GM10266 (cell line): Measurements from ENCODE around the gene BAHCC1.

ENCODE experiments used
- DNase-seq: peaks from one replicate; pipeline ENCODE4 v3.0.0; 2012; ENCODE audit errors: extremely low spot score
- TF ChIP-seq, protein P1 (sequence below): IDR thresholded peaks from 2 replicates; pipeline ENCODE4 v1.5.1; 2012; ENCODE audit warnings: mild to moderate bottlenecking, low read depth; ENCODE audit not compliant: control insufficient read depth, insufficient read depth; ENCODE audit errors: missing control alignments

The BAHCC1 gene

DNA sequence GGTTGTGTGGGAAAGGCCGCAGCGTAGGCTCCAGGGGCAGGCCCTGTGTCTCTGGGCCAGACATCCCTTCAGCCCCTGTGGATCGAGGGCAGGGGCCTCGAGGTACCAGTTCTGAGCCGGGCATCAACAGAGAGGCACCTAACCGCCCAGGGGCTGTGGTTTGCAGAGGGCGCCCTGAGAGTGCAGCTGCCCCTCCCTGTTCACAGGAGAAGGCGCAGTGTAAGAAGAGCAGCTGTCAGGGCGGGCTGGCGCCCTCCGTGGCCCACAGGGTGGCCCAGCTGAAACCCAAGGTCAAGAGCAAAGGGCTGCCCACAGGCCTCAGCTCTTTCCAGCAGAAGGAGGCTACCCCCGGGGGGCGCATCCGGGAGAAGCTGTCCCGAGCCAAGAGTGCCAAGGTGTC is 60.8 kb downstream of the BAHCC1 start:
- TF ChIP-seq, protein P1, sequence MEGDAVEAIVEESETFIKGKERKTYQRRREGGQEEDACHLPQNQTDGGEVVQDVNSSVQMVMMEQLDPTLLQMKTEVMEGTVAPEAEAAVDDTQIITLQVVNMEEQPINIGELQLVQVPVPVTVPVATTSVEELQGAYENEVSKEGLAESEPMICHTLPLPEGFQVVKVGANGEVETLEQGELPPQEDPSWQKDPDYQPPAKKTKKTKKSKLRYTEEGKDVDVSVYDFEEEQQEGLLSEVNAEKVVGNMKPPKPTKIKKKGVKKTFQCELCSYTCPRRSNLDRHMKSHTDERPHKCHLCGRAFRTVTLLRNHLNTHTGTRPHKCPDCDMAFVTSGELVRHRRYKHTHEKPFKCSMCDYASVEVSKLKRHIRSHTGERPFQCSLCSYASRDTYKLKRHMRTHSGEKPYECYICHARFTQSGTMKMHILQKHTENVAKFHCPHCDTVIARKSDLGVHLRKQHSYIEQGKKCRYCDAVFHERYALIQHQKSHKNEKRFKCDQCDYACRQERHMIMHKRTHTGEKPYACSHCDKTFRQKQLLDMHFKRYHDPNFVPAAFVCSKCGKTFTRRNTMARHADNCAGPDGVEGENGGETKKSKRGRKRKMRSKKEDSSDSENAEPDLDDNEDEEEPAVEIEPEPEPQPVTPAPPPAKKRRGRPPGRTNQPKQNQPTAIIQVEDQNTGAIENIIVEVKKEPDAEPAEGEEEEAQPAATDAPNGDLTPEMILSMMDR = no peak
- no peak for DNase-seq

DNA sequence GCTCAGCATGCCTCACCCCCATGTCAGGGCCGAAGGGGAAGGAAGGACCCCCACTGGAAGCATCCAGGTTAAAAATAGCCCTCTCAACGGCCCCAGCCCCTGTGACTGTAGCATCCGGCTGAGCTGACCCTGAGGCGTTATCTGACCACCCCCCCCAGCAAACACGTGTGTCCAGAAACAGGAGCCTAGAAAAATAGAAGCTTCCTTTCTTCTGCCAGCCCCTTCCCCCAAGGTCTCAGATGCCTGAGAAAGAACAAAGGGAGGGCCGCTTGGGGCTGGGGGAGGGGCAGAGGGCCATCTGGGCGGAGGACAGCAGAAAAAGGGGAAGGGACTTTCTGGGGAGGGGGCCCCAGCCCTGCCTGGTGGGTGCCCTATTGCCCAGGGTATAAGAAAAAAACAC is 61.5 kb downstream of the BAHCC1 start:
- TF ChIP-seq, protein P1 = no peak
- DNase-seq = no peak

DNA sequence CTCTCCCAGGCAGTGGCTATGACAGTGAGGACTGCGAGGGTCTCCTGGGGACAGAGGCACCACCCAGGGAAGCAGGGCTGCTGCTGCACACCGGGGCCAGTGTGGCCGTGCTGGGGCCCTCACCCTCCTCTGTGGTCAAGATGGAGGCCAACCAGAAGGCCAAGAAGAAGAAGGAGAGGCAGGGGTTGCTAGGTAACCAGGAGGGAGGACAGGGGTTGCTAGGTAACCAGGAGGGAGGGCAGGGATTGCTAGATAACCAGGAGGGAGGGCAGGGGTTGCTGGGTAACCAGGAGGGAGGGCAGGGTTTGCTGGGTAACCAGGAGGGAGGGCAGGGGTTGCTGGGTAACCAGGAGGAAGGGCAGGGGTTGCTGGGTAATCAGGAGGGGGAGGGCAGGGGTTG is 62.1 kb downstream of the BAHCC1 start:
- TF ChIP-seq, protein P1 = no peak
- no peak for DNase-seq

DNA sequence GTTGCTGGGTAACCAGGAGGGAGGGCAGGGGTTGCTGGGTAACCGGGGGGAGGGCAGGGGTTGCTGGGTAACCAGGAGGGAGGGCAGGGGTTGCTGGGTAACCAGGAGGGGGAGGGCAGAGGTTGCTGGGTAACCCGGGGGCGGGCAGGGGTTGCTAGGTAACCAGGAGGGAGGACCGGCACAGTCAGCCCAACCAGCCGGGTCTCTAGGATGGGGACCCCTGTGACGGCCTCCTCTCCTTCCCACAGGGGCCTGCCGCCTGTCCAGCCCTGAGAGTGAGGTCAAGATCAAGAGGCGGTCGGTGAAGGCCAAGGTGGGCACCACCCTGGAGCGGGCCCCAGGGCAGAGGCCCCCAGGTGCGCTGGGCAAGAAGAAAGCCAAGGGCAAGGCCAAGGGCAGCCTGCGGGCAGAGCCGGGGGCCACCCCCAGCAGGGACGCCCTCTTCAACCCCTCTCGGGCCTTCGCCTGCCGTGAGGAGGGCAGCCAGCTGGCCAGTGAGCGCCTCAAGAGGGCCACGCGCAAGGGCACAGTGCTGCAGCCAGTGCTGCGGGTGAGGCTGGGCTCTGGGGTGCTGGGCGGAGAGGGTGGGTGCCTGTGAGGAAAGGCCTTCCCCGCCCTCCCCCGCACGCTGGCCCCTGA is 62.8 kb downstream of the BAHCC1 start:
- DNase-seq = no peak
- TF ChIP-seq, protein P1 = no peak

DNA sequence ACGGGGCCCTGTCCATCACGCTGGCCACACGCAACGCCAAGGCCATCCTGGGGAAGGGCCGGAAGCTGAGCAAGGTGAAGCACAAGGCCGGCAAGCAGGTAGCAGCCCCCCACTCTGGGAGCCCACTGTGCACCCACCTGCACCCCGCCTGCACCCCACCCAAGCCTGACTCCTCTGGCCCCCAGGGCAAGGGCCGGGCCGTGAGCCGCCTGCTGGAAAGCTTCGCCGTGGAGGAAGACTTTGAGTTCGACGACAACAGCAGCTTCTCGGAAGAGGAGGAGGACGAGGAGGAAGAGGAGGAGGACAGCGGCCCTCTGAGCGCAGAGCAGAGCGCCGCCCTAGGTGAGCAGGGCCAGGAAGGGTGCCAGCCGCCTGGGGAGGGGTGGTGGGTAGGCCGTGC is 63.4 kb downstream of the BAHCC1 start:
- DNase-seq = no peak
- TF ChIP-seq, protein P1 = no peak

DNA sequence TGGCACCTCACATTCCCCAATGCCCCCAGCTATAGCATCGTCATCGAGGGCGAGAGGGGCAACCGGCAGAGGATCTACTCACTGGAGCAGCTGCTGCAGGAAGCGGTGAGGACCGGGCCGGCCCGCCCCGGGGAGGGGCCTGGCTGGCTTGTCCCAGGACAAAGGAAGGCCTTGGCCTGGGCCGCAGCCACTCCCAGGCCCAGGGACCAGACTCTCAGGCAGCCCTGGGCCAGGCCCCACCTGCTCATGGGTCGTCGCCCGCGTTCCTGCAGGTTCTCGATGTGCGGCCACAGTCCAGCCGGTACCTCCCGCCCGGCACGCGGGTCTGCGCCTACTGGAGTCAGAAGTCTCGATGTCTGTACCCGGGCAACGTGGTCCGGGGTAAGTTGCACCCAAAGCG is 64.0 kb downstream of the BAHCC1 start:
- TF ChIP-seq, protein P1 = no peak
- DNase-seq = no peak

DNA sequence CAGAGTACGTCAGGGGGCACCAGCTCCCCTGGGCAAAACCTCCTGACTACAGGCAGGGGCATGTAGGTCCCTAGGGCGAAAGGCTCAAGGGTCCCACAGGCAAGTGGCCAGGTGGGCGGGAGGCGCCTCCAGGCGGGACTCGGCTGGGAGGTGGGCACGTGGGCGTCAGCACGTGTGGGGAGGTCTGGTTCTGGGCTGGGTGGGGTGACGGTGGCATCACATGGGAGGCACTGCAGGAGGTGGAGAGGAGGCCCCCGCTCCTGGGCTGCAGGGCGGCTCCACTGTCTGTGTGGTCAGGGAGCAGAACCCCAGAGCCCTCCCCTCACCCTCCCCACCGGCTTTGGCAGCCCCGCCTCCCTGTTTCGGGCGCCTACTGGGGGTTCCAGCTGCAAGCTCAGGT is 64.6 kb downstream of the BAHCC1 start:
- no peak for DNase-seq
- TF ChIP-seq, protein P1 = no peak
